ENCODE measurements around the gene CAMK2B. TPM values are rescaled to one million over a fixed set of nuclear protein-coding genes. Genes with fewer than 3 reads are reported as not detected.

Gene CAMK2B
- total RNA-seq, 4 donors from 2014 or later = 0.89 to 5.1 (median 1.2) TPM

DNA sequence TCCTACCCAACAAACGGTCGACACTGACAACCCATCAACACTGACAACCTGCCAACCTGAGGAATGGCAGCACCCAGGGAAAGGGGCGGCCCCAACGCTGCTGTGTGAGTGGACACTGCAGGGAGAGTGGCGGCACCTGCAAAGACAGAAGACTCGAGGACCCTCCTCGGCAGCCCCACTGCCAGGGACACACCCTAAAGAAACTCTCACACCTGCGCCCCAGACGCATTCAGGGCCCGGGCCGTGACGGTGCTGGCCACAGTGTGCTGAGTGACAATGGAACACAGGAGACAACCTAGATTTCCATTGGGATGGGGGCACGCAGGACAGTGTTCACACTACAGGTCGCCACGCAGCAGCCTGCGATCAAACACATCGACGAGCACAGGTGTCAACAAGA, 3.6 kb downstream of the CAMK2B start:
- Histone ChIP-seq H3K27ac (no peak overlapping the region), H3K4me3 (no peak overlapping the region), H3K36me3 (no peaks in the 10 kb centered on the region), H3K27me3 (peaks cover 42% of the 10 kb centered on the region), H3K4me1 (peaks cover 10% of the 10 kb centered on the region), H3K9me3 (no peaks in the 10 kb centered on the region)
- WGBS = 89% methylated on average over 18 of the region's 18 CpGs
- no peak for TF ChIP-seq POLR2AphosphoS5 (IDR thresholded peaks at IDR 0.05)
- no peak for TF ChIP-seq POLR2A (IDR thresholded peaks at IDR 0.05)
- TF ChIP-seq, protein P1, sequence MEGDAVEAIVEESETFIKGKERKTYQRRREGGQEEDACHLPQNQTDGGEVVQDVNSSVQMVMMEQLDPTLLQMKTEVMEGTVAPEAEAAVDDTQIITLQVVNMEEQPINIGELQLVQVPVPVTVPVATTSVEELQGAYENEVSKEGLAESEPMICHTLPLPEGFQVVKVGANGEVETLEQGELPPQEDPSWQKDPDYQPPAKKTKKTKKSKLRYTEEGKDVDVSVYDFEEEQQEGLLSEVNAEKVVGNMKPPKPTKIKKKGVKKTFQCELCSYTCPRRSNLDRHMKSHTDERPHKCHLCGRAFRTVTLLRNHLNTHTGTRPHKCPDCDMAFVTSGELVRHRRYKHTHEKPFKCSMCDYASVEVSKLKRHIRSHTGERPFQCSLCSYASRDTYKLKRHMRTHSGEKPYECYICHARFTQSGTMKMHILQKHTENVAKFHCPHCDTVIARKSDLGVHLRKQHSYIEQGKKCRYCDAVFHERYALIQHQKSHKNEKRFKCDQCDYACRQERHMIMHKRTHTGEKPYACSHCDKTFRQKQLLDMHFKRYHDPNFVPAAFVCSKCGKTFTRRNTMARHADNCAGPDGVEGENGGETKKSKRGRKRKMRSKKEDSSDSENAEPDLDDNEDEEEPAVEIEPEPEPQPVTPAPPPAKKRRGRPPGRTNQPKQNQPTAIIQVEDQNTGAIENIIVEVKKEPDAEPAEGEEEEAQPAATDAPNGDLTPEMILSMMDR (IDR thresholded peaks at IDR 0.05) = no peak
- TF ChIP-seq EP300 (IDR thresholded peaks at IDR 0.05) = no peak
- no peak for DNase-seq (ENCODE audit: low spot score in 2 of 2)

DNA sequence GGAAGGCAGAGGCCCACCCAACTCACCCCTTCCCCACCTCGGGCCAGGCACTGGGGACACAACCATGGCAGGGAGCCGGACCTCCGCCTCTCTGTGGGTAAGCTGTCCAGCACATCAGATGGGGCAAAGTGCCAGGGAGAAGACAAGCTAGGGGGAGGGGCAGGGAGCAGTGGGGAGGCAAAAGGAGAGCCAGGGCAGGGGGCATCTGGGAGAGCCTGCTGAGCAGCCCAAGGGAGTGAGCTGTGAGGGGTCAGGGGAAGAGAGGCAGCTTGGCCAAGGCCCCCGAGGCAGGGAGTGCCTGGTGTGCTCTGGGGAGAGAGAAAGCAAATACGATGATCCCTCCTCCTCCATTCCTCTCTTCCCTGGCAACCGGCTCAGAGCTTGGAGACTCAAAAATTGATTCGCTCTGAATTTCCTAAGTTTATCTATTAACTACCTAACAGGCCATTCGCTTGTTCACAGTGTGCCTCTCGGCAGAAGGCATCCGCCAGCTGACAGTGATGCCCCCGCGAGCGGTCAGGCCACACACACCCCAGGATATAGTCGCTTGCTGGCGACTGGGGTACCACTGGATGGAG, 4.5 kb downstream of the CAMK2B start:
- WGBS = 76% methylated on average over 15 of the region's 15 CpGs
- DNase-seq (ENCODE audit: low spot score in 2 of 2) = no peak
- H3K9me3 ChIP-seq = no peaks in the 10 kb centered on the region
- peaks cover 33% of the 10 kb centered on the region for H3K27me3 ChIP-seq
- H3K4me3 ChIP-seq = no peak overlapping the region
- H3K4me1 ChIP-seq = peaks cover 9% of the 10 kb centered on the region
- H3K27ac ChIP-seq = no peak overlapping the region
- H3K36me3 ChIP-seq = no peaks in the 10 kb centered on the region
- TF ChIP-seq EP300 (IDR thresholded peaks at IDR 0.05) (no peak), POLR2A (IDR thresholded peaks at IDR 0.05) (no peak), POLR2AphosphoS5 (IDR thresholded peaks at IDR 0.05) (no peak)
- TF ChIP-seq, protein P1 (IDR thresholded peaks at IDR 0.05) = no peak

DNA sequence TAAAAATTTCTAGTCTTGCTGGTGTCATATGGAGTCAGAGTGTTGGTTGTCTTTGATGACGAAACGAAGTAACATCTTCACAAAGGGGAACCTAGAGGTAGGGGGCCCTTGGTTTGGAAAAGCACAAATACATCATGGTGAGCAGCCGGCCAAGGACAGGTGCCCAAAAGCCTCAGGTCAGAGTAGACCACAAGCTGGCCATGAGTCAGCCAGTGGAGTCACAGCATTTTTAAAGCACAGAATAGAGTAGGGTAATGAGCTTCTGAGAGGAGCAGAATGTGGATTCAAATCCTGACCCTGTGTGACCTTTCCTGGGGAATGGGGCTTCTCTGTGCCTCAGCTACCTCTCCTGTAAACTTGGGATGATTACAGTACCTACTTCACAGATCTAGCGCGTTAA, 5.3 kb downstream of the CAMK2B start:
- peaks cover 6% of the 10 kb centered on the region for H3K4me1 ChIP-seq
- H3K27me3 ChIP-seq = peaks cover 27% of the 10 kb centered on the region
- no peak overlapping the region for H3K4me3 ChIP-seq
- DNase-seq (ENCODE audit: low spot score in 2 of 2) = no peak
- no peaks in the 10 kb centered on the region for H3K9me3 ChIP-seq
- 89% methylated on average over 5 of the region's 5 CpGs for WGBS
- TF ChIP-seq, protein P1 (IDR thresholded peaks at IDR 0.05) = no peak
- TF ChIP-seq EP300 (IDR thresholded peaks at IDR 0.05) (no peak), POLR2A (IDR thresholded peaks at IDR 0.05) (no peak), POLR2AphosphoS5 (IDR thresholded peaks at IDR 0.05) (no peak)
- H3K27ac ChIP-seq = no peak overlapping the region
- H3K36me3 ChIP-seq = no peaks in the 10 kb centered on the region

DNA sequence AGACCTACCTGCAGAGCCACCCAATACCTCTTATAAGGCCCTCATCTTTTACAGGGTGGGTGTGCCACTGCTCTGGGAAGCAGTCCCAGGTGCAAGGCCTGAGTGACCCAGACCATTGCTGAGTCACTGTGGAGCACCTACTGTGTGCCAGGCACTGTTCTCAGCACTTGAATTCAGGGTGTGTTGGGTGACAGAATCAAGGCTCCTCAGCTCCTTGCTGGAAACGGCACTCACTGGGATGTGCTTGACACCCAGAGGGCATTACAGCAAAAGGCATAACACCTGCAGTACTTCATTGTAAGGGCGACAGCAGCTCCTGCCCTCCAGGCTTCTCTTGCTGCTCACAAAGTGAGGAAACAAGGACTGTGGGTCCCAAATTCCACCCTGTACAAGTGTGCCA, 7.1 kb downstream of the CAMK2B start:
- TF ChIP-seq, protein P1 (IDR thresholded peaks at IDR 0.05) = no peak
- no peak for TF ChIP-seq EP300 (IDR thresholded peaks at IDR 0.05)
- TF ChIP-seq POLR2AphosphoS5 (IDR thresholded peaks at IDR 0.05) = no peak
- TF ChIP-seq POLR2A (IDR thresholded peaks at IDR 0.05) = no peak
- Histone ChIP-seq H3K27ac (no peak overlapping the region), H3K4me1 (no peaks in the 10 kb centered on the region), H3K9me3 (no peaks in the 10 kb centered on the region), H3K27me3 (peaks cover 9% of the 10 kb centered on the region), H3K36me3 (no peaks in the 10 kb centered on the region), H3K4me3 (no peak overlapping the region)
- 78% methylated on average over 2 of the region's 2 CpGs for WGBS
- DNase-seq (ENCODE audit: low spot score in 2 of 2) = no peak

DNA sequence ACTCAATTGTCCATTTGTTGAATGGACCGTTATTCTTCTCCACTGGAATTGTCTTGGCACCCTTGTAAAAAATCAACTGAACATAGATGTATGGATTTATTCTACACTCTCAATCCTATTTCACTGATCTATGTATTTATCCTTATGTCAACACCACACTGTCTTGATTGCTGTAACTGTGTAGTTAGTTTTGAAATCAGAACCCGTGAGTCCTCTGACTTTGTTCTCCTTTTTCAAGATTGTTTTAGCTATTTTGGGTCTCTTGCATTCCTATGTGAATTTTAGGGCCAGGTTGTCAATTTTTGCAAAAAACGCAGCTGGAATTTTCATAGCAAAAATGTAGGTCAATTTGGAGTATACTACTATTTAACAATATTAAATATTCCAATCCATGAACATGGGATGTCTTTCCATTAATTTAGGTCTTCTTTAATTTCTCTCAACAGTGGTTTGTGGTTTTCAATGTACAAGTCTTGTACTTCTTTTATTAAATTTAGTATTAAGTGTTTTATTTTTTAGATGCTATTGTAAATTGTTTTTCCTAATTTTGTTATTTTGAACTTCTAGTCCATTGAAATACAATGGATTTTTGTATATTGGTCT, 10.0 kb downstream of the CAMK2B start:
- H3K36me3 ChIP-seq = no peaks in the 10 kb centered on the region
- TF ChIP-seq POLR2AphosphoS5 (IDR thresholded peaks at IDR 0.05) (no peak), EP300 (IDR thresholded peaks at IDR 0.05) (no peak), POLR2A (IDR thresholded peaks at IDR 0.05) (no peak)
- TF ChIP-seq, protein P1 (IDR thresholded peaks at IDR 0.05) = no peak
- 89% methylated on average over 3 of the region's 3 CpGs for WGBS

More for the DNA sequence above, 10.0 kb downstream of the CAMK2B start:
- no peaks in the 10 kb centered on the region for H3K4me1 ChIP-seq
- no peaks in the 10 kb centered on the region for H3K27me3 ChIP-seq
- no peak overlapping the region for H3K4me3 ChIP-seq
- no peak for DNase-seq (ENCODE audit: low spot score in 2 of 2)
- no peak overlapping the region for H3K27ac ChIP-seq
- H3K9me3 ChIP-seq = no peaks in the 10 kb centered on the region

All from suprapubic skin (tissue), 4 donors.